ENCODE data around the gene SERINC3.

The SERINC3 gene

DNA sequence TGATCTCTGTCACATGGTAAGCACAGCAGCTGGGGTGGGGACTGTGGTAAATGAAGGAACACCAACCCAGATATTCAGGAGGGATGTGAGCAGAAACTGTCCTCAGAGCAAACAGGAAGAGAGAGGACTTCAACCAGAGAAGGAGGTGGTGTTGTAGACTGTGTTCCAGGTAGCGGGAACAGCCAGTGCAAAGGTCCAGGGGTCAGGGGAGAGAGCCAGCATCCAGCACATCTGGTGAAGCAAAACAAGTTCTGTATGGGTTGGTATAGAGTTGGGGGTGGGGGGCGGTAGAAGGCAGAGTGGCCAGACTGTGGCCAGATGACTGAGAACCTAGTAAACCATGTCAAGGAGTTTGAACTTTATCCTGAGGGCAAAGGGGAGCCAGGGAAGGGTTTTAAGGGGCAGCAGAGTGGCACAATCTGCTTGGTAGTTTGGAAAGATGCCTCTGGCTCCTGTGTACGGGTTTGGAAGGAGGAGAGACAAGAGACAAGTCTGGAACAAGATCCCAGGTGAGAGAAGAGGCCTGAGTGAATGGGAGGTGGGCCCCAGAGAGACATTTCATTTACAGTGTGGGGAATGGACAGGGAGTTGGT is 73.9 kb downstream of the SERINC3 start:
- TF ChIP-seq, protein P1, sequence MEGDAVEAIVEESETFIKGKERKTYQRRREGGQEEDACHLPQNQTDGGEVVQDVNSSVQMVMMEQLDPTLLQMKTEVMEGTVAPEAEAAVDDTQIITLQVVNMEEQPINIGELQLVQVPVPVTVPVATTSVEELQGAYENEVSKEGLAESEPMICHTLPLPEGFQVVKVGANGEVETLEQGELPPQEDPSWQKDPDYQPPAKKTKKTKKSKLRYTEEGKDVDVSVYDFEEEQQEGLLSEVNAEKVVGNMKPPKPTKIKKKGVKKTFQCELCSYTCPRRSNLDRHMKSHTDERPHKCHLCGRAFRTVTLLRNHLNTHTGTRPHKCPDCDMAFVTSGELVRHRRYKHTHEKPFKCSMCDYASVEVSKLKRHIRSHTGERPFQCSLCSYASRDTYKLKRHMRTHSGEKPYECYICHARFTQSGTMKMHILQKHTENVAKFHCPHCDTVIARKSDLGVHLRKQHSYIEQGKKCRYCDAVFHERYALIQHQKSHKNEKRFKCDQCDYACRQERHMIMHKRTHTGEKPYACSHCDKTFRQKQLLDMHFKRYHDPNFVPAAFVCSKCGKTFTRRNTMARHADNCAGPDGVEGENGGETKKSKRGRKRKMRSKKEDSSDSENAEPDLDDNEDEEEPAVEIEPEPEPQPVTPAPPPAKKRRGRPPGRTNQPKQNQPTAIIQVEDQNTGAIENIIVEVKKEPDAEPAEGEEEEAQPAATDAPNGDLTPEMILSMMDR (IDR thresholded peaks at IDR 0.05; ENCODE audit: low read length, missing control alignments), result no peak
- H3K4me3 ChIP-seq (replicated peaks; ENCODE audit: low read depth, low read length), result no peak overlapping the region
- no peak for DNase-seq (ENCODE audit: low read depth)
